ENCODE results near the gene SHQ1. TPM values are rescaled to one million over a fixed set of nuclear protein-coding genes. Genes with fewer than 3 reads are reported as not detected.
"Not testable (repeated sequence)": the region's sequence is repeated elsewhere in the genome, so short reads cannot be mapped to it uniquely, and the experiment has no call there.

The SHQ1 gene
- total RNA-seq, 1 experiment from 2014 or later: 22.3 TPM

DNA sequence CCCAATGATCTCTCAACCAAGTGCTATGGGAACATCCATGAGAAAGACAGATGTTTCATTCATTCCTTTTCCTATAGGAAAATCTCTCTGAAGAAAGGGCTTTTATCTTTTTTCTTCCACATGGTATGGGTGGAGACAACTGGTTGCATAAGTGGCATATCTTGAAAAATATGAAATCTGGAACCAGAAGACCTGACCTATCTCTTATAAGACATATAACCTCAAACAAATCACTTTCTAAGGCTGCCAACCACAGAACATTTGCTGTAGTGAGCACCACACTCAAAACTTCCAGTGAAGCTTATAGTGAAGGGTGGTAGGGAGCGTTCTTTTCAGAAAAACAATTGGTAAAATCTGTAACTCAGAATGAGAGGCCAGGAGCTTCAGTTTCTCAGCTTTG is 58.5 kb downstream of the SHQ1 start:
- intact Hi-C loops (cut with micrococcal nuclease; ENCODE audit: unreplicated experiment): no loop called here
- no peaks in the 10 kb centered on the region for H3K4me1 Mint-ChIP-seq (ENCODE audit: low read depth, unreplicated experiment)
- no peaks in the 10 kb centered on the region for H3K27me3 Mint-ChIP-seq (ENCODE audit: unreplicated experiment)
- no peak overlapping the region for H3K4me3 Mint-ChIP-seq (ENCODE audit: low read depth, unreplicated experiment)
- no peaks in the 10 kb centered on the region for H3K36me3 Mint-ChIP-seq (ENCODE audit: insufficient read depth, unreplicated experiment)
- H3K27ac Mint-ChIP-seq (ENCODE audit: unreplicated experiment): no peak overlapping the region
- CTCF ChIA-PET: no interaction called here
- BruUV-seq (replicated peaks): no TSS peak
- no peak for DNase-seq
- no peaks in the 10 kb centered on the region for H3K9me3 Mint-ChIP-seq (ENCODE audit: low read depth, unreplicated experiment)
- TF ChIP-seq, protein P1, sequence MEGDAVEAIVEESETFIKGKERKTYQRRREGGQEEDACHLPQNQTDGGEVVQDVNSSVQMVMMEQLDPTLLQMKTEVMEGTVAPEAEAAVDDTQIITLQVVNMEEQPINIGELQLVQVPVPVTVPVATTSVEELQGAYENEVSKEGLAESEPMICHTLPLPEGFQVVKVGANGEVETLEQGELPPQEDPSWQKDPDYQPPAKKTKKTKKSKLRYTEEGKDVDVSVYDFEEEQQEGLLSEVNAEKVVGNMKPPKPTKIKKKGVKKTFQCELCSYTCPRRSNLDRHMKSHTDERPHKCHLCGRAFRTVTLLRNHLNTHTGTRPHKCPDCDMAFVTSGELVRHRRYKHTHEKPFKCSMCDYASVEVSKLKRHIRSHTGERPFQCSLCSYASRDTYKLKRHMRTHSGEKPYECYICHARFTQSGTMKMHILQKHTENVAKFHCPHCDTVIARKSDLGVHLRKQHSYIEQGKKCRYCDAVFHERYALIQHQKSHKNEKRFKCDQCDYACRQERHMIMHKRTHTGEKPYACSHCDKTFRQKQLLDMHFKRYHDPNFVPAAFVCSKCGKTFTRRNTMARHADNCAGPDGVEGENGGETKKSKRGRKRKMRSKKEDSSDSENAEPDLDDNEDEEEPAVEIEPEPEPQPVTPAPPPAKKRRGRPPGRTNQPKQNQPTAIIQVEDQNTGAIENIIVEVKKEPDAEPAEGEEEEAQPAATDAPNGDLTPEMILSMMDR (IDR thresholded peaks at IDR 0.05; ENCODE audit: unreplicated experiment): no peak

DNA sequence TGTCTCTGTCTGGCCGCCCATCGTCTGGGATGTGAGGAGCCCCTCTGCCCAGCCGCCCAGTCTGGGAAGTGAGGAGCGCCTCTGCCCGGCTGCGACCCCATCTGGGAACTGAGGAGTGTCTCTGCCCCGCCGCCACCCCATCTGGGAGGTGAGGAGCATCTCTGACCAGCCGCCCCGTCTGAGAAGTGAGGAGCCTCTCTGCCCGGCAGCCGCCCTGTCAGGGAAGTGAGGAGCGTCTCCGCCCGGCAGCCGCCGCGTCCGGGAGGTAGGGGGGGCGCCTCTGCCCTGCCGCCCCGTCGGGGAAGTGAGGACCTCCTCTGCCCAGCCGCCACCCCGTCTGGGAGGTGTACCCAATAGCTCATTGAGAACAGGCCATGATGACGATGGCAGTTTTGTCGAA is 60.0 kb downstream of the SHQ1 start:
- H3K4me3 Mint-ChIP-seq (ENCODE audit: low read depth, unreplicated experiment); H3K27me3 Mint-ChIP-seq (ENCODE audit: unreplicated experiment); H3K4me1 Mint-ChIP-seq (ENCODE audit: low read depth, unreplicated experiment); DNase-seq; H3K36me3 Mint-ChIP-seq (ENCODE audit: insufficient read depth, unreplicated experiment); H3K27ac Mint-ChIP-seq (ENCODE audit: unreplicated experiment); intact Hi-C loops (cut with micrococcal nuclease; ENCODE audit: unreplicated experiment); BruUV-seq (replicated peaks); H3K9me3 Mint-ChIP-seq (ENCODE audit: low read depth, unreplicated experiment): not testable (repeated sequence)
- CTCF ChIA-PET: interaction anchor here (0.7 kb wide), 1 partner anchor 112 kb away, joined by 3 read pairs; no protein-coding TSS in a partner anchor

DNA sequence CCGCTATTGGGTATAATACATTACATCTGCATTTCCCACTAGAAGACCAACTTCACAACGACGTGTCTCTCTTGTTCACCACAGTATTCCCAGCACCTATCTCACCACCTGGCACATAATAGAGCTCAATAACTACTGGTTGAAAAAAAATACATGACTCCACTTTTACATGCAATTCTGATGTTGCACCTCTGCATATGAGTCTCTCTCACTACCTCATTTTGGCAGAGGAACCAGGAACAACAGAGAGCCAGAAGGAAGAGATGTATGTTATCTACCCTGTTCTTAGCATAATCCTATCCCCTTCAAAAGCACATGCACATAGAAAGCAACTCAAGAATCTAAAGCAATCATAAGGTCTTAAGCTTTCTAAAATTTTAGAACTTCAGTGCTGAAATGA is 61.6 kb downstream of the SHQ1 start:
- no TSS peak for BruUV-seq (replicated peaks)
- TF ChIP-seq, protein P1 (IDR thresholded peaks at IDR 0.05; ENCODE audit: unreplicated experiment): no peak
- no peaks in the 10 kb centered on the region for H3K36me3 Mint-ChIP-seq (ENCODE audit: insufficient read depth, unreplicated experiment)
- no peaks in the 10 kb centered on the region for H3K9me3 Mint-ChIP-seq (ENCODE audit: low read depth, unreplicated experiment)
- H3K27me3 Mint-ChIP-seq (ENCODE audit: unreplicated experiment): no peaks in the 10 kb centered on the region
- CTCF ChIA-PET: no interaction called here
- intact Hi-C loops (cut with micrococcal nuclease; ENCODE audit: unreplicated experiment): no loop called here
- no peak overlapping the region for H3K27ac Mint-ChIP-seq (ENCODE audit: unreplicated experiment)
- H3K4me3 Mint-ChIP-seq (ENCODE audit: low read depth, unreplicated experiment): no peak overlapping the region
- DNase-seq: no peak
- H3K4me1 Mint-ChIP-seq (ENCODE audit: low read depth, unreplicated experiment): no peaks in the 10 kb centered on the region

DNA sequence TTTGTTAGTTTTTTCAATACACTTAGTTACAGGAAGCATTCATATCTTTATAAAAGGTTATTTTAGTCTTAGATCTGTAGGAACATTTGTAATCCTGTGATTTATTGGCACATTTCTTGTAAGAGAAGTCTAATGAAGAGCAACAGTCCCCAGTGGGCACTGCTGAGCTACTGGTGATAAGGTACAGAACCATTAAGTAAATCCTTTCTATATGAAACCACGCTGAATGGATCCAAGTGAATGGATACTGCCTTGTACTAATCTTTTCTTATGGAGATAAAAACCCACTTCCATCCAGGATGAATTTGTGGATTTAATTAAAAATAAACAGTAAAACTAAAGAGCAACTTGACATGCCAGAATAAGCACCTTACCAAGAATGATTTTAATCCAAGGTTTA is 64.0 kb downstream of the SHQ1 start:
- intact Hi-C loops (cut with micrococcal nuclease; ENCODE audit: unreplicated experiment): no loop called here
- Mint-ChIP-seq H3K27me3 (ENCODE audit: unreplicated experiment) (no peaks in the 10 kb centered on the region), H3K4me1 (ENCODE audit: low read depth, unreplicated experiment) (no peaks in the 10 kb centered on the region), H3K27ac (ENCODE audit: unreplicated experiment) (no peak overlapping the region), H3K4me3 (ENCODE audit: low read depth, unreplicated experiment) (no peak overlapping the region), H3K9me3 (ENCODE audit: low read depth, unreplicated experiment) (no peaks in the 10 kb centered on the region), H3K36me3 (ENCODE audit: insufficient read depth, unreplicated experiment) (no peaks in the 10 kb centered on the region)
- TF ChIP-seq, protein P1 (IDR thresholded peaks at IDR 0.05; ENCODE audit: unreplicated experiment): no peak
- CTCF ChIA-PET: no interaction called here
- DNase-seq: no peak
- no TSS peak for BruUV-seq (replicated peaks)

DNA sequence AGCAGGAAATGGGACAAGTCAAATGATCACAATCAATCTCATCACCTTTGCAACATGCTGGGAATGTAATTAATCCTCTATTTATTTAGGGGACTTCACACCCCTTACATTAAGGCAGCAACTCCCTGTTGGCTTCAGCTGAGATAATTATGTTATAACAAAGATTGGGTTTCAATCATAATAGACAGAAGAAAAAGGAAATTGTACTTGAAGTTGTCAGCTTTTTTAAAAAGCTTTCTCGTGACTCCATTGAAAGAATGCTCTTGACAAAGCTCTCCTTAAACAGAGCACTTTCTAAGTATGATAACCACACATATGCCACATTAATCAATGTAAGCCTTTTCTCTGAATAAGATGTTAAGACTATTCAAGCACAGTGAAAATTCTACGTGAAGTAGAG is 65.7 kb downstream of the SHQ1 start:
- no peaks in the 10 kb centered on the region for H3K36me3 Mint-ChIP-seq (ENCODE audit: insufficient read depth, unreplicated experiment)
- TF ChIP-seq, protein P1 (IDR thresholded peaks at IDR 0.05; ENCODE audit: unreplicated experiment): no peak
- H3K4me3 Mint-ChIP-seq (ENCODE audit: low read depth, unreplicated experiment): no peak overlapping the region
- BruUV-seq (replicated peaks): no TSS peak
- no peaks in the 10 kb centered on the region for H3K9me3 Mint-ChIP-seq (ENCODE audit: low read depth, unreplicated experiment)
- DNase-seq: no peak
- intact Hi-C loops (cut with micrococcal nuclease; ENCODE audit: unreplicated experiment): no loop called here
- H3K27ac Mint-ChIP-seq (ENCODE audit: unreplicated experiment): no peak overlapping the region
- no peaks in the 10 kb centered on the region for H3K4me1 Mint-ChIP-seq (ENCODE audit: low read depth, unreplicated experiment)
- CTCF ChIA-PET: no interaction called here
- H3K27me3 Mint-ChIP-seq (ENCODE audit: unreplicated experiment): no peaks in the 10 kb centered on the region

Data from Calu3 (cell line).